ENCODE measurements around the gene APOBEC3G.
"Not testable (repeated sequence)": the region's sequence is repeated elsewhere in the genome, so short reads cannot be mapped to it uniquely, and the experiment has no call there.

Gene APOBEC3G

DNA sequence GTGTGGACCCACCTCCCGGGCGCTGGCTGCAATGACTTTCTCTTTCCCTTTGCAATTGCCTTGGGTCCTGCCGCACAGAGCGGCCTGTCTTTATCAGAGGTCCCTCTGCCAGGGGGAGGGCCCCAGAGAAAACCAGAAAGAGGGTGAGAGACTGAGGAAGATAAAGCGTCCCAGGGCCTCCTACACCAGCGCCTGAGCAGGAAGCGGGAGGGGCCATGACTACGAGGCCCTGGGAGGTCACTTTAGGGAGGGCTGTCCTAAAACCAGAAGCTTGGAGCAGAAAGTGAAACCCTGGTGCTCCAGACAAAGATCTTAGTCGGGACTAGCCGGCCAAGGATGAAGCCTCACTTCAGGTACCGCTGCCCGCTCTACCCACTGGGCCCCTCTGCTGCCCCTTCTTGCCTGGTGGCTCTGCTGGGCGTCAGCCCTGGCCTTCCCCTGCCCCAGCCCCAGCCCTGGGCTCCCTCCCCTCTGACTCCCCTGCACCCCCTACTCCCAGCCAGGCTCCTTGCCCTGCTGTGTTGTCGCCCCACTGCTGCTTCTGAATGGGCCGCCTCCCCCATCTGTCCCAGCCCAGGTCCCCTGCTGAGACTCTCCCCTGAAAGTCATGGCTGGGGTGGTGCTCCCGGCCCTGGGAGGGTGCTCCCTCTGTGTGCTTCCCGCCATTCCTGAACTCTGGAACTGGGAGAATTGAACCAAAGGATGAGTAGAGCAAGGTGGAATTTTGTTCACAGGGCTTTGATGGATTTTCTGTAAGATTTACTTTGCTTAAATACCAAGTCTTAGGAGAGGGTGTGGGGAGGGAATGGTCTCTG, at the start of gene APOBEC3G:
TSS of gene APOBEC3G (plus strand) at position 250 of the 815 bp plus-strand sequence. CDS start at position 337, 87 bp downstream.
- peak in 1 of 3 donors; percentile 32 for DNase-seq (ENCODE audit: low read depth in 3 of 3)

GRCh38 chr22:39027717-39028116, 49.4 kb upstream of the APOBEC3G start:
- no peak for DNase-seq (ENCODE audit: low read depth in 3 of 3)

DNA sequence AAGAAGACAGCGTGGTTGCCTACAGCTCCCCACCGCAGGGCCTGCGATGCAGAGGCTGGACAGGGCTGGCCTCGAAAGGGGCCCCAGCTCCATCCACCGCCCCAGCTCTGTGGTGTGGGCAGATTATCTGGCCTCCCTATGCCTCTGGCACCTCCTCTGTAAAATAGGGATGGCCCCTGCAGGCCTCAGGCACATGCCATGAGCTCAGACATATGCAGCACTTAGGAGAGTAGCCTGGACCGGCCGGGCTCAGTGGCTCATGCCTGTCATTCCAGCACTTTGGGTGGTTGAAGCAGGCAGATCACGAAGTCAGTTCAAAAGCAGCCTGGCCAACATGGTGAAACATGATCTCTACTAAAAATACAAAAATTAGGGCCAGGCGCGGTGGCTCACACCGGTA, 48.8 kb upstream of the APOBEC3G start:
- DNase-seq (ENCODE audit: low read depth in 3 of 3) = no peak

DNA sequence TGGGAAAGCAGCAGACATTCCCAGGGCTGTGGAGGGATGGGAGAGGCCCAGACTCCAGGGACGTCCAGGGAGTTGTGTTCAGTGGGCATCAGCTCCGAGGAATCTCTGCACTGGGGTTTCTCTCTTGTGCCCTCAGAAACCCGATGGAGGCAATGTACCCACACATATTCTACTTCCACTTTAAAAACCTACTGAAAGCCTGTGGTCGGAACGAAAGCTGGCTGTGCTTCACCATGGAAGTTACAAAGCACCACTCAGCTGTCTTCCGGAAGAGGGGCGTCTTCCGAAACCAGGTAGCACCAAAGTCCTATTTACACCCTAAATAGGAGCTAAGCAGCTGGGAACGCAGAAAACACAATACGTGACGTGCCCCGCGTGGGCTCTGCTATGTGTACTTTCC, 47.8 kb upstream of the APOBEC3G start:
- DNase-seq (ENCODE audit: low read depth in 3 of 3) = no peak

DNA sequence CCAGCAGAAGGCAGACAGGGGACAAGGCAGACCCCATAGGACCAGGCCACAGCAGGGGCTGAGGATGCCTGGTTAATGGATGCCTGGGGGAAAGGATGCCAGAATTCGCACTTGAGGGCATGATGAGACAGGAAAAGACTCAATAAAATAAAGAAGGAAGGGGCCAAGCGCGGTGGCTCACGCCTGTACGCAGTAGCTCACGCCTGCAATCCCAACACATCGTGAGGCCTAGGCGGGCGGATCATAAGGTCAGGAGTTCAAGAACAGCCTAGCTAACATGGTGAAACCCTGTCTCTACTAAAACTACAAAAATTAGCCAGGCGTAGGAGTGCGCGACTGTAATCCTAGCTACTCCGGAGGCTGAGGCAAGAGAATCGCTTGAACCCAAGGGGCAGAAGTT, 46.4 kb upstream of the APOBEC3G start:
- no peak for DNase-seq (ENCODE audit: low read depth in 3 of 3)

DNA sequence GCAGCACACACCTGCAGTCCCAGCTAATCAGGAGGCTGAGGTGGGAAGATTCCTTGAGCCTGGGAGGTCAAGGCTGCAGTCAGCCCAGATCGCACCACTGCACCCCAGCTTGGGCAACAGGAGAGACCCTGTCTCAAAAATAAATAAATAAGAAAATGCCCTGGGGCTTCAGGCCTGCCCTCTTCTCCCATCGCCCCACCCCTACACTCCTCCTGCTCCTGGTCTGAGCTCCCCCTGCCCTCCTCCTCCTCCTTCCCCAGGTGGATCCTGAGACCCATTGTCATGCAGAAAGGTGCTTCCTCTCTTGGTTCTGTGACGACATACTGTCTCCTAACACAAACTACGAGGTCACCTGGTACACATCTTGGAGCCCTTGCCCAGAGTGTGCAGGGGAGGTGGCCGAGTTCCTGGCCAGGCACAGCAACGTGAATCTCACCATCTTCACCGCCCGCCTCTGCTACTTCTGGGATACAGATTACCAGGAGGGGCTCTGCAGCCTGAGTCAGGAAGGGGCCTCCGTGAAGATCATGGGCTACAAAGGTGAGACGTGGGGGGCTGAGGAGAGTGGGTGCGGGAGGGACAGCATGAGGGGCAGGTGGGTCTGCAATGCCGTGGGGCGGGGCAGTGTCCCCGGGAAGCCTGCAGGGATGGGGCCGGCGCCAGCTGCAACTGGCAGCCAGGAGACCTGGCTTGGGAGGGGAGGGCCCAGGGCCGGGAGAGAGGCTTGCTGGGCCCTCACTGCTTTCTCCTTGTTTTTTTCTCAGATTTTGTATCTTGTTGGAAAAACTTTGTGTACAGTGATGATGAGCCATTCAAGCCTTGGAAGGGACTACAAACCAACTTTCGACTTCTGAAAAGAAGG, 45.4 kb upstream of the APOBEC3G start:
- DNase-seq (ENCODE audit: low read depth in 3 of 3) = not testable (repeated sequence)

DNA sequence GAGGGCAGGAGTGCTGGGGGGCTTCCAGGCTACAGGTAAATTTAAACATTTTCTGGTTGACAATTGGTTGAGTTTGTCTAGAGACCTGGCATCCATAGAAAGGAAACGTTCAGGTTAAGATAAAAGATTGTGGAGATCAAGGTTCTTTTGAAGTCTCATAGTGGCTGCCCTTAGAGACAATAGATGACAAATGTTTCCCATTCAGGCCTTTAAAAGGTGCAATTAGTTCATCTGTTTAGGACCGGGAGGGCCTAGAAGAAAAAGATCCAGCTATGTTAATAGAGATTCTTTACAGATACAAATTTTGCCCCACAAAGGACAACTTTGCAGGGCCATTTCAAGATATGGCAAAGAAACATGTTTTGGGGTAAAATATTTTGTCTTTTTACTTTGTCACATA, 40.0 kb upstream of the APOBEC3G start:
- DNase-seq (ENCODE audit: low read depth in 3 of 3) = not testable (repeated sequence)

GRCh38 chr22:39039306-39040126, 37.6 kb upstream of the APOBEC3G start:
- no peak for DNase-seq (ENCODE audit: low read depth in 3 of 3)

GRCh38 chr22:39040155-39040537, 36.9 kb upstream of the APOBEC3G start:
- not testable (repeated sequence) for DNase-seq (ENCODE audit: low read depth in 3 of 3)

- peak; percentile 27 to 46 (median 36) for DNase-seq (ENCODE audit: low read depth in 3 of 3)
Measured at GRCh38 chr22:39040538-39041296, 36.4 kb upstream of the APOBEC3G start, which contains the start of gene APOBEC3F. APOBEC3F (plus strand) TSS chr22:39040864; CDS start chr22:39040961, 97 bp downstream.

GRCh38 chr22:39041908-39042307, 35.2 kb upstream of the APOBEC3G start:
- no peak for DNase-seq (ENCODE audit: low read depth in 3 of 3)

- DNase-seq (ENCODE audit: low read depth in 3 of 3) = not testable (repeated sequence)
Measured at GRCh38 chr22:39043063-39043462, 34.0 kb upstream of the APOBEC3G start.

DNA sequence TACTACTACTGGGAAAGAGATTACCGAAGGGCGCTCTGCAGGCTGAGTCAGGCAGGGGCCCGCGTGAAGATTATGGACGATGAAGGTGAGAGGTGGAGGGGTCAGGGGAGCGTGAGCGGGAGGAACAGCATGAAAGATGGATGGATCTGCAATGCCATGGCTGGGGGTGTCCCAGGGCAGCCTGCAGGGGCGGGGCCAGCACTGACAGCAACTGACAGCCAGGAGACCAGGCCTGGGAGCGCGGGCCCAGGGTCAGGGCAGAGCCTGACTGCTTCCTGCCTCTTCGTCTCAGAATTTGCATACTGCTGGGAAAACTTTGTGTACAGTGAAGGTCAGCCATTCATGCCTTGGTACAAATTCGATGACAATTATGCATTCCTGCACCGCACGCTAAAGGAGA, 31.9 kb upstream of the APOBEC3G start:
- not testable (repeated sequence) for DNase-seq (ENCODE audit: low read depth in 3 of 3)

DNA sequence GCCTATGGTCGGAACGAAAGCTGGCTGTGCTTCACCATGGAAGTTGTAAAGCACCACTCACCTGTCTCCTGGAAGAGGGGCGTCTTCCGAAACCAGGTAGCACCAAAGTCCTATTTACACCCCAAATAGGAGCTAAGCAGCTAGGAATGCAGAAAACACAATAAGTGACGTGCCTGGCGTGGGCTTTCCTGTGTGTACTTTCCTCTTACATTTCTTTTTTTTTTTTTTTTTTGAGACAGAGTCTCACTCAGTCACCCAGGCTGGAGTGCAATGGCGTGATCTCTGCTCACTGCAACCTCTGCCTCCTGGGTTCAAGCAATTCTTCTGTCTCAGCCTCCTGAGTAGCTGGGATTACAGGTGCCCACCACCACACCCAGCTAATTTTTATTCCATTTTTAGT, 27.6 kb upstream of the APOBEC3G start:
- not testable (repeated sequence) for DNase-seq (ENCODE audit: low read depth in 3 of 3)

DNA sequence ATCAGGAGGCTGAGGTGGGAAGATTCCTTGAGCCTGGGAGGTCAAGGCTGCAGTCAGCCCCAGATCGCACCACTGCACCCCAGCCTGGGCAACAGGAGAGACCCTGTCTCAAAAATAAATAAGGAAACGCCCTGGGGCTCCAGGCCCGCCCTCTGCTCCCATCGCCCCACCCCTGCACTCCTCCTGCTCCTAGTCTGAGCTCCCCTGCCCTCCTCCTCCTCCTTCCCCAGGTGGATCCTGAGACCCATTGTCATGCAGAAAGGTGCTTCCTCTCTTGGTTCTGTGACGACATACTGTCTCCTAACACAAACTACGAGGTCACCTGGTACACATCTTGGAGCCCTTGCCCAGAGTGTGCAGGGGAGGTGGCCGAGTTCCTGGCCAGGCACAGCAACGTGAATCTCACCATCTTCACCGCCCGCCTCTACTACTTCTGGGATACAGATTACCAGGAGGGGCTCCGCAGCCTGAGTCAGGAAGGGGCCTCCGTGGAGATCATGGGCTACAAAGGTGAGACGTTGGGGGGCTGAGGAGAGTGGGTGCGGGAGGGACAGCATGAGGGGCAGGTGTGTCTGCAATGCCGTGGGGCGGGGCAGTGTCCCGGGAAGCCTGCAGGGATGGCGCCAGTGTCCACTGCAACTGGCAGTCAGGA, 25.1 kb upstream of the APOBEC3G start:
- not testable (repeated sequence) for DNase-seq (ENCODE audit: low read depth in 3 of 3)

GRCh38 chr22:39055658-39056057, 21.4 kb upstream of the APOBEC3G start:
- no peak for DNase-seq (ENCODE audit: low read depth in 3 of 3)

GRCh38 chr22:39061290-39061689, 15.8 kb upstream of the APOBEC3G start:
- DNase-seq (ENCODE audit: low read depth in 3 of 3) = not testable (repeated sequence)

GRCh38 chr22:39061951-39062350, 15.1 kb upstream of the APOBEC3G start:
- DNase-seq (ENCODE audit: low read depth in 3 of 3) = not testable (repeated sequence)

DNA sequence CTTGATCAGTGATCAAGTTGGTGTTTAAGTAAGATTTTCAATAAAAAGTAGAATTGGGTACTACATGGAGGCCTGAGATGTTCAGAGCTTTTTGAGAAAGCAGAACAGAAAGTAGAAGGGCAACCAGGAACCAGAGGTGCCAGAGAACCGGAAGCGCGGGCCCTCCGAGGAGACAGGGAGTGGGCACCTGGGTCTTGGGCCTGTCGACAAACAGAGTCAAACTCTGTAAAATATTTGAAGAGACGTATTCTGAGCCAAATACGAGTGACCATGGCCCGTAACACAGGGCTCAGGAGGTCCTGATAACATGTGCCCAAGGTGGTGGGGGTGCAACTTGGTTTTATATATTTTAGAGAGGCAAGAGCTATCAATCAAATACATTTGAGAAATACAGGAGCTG, 13.2 kb upstream of the APOBEC3G start:
- DNase-seq (ENCODE audit: low read depth in 3 of 3) = not testable (repeated sequence)

Measured in stimulated activated CD4-positive, alpha-beta T cell treated with anti-CD3 and anti-CD28 coated beads, TNF-alpha, amount 100 ng/mL, for 48 hours (primary cell).